ENCODE data around the gene EDA. TPM values are rescaled to one million over a fixed set of nuclear protein-coding genes. Genes with fewer than 3 reads are reported as not detected.

The EDA gene
- total RNA-seq, 2 experiments from 2014 or later: 1.8 to 3.9 TPM

GRCh38 chrX:69740317-69740716 lies 124.4 kb downstream of the EDA start:
- no TSS peak for BruUV-seq (replicated peaks)
- Histone ChIP-seq H3K9me2 (ENCODE audit: insufficient read depth, low read length) (no peaks in the 10 kb centered on the region), H3K27ac (ENCODE audit: low read depth, low read length, poor library complexity, severe bottlenecking) (no peak overlapping the region), H3K9me3 (ENCODE audit: low read length) (no peaks in the 10 kb centered on the region), H2AFZ (ENCODE audit: low read length) (no peak overlapping the region), H4K20me1 (ENCODE audit: insufficient read depth, low read length) (no peaks in the 10 kb centered on the region), H3K79me2 (ENCODE audit: insufficient read depth, low read depth, low read length) (no peaks in the 10 kb centered on the region), H3K36me3 (ENCODE audit: insufficient read depth, low read length) (no peaks in the 10 kb centered on the region), H3K4me2 (ENCODE audit: low read length) (no peak overlapping the region), H3K4me3 (ENCODE audit: low read depth, low read length, poor library complexity, severe bottlenecking) (no peak overlapping the region), H3K4me1 (ENCODE audit: insufficient read depth, low read length, poor library complexity, severe bottlenecking) (no peaks in the 10 kb centered on the region)
- intact Hi-C loops (cut with micrococcal nuclease; ENCODE audit: unreplicated experiment): no loop called here
- TF ChIP-seq EZH2phosphoT487 (IDR thresholded peaks at IDR 0.05; ENCODE audit: borderline replicate concordance, low read depth, low read length): no peak
- no peak for TF ChIP-seq CTCF (conservative IDR thresholded peaks at IDR 0.05; ENCODE audit: low read length)
- ChIA-PET CTCF (ENCODE audit: unreplicated experiment) (no interaction called here), POLR2A (no interaction called here)
- no peak for DNase-seq (ENCODE audit: low spot score)

GRCh38 chrX:69741721-69742120 lies 125.8 kb downstream of the EDA start:
- no peak overlapping the region for H3K4me2 ChIP-seq (ENCODE audit: low read length)
- BruUV-seq (replicated peaks): no TSS peak
- no peak overlapping the region for H3K27ac ChIP-seq (ENCODE audit: low read depth, low read length, poor library complexity, severe bottlenecking)
- H3K4me3 ChIP-seq (ENCODE audit: low read depth, low read length, poor library complexity, severe bottlenecking): no peak overlapping the region
- H3K36me3 ChIP-seq (ENCODE audit: insufficient read depth, low read length): no peaks in the 10 kb centered on the region
- H3K79me2 ChIP-seq (ENCODE audit: insufficient read depth, low read depth, low read length): no peaks in the 10 kb centered on the region
- ChIA-PET POLR2A (interaction anchor here (0.5 kb wide), 1 partner anchor 8 kb away, joined by 3 read pairs; no protein-coding TSS in a partner anchor), CTCF (ENCODE audit: unreplicated experiment) (no interaction called here)
- H3K9me2 ChIP-seq (ENCODE audit: insufficient read depth, low read length): no peaks in the 10 kb centered on the region
- H4K20me1 ChIP-seq (ENCODE audit: insufficient read depth, low read length): no peaks in the 10 kb centered on the region
- no peaks in the 10 kb centered on the region for H3K9me3 ChIP-seq (ENCODE audit: low read length)
- intact Hi-C loops (cut with micrococcal nuclease; ENCODE audit: unreplicated experiment): no loop called here
- H3K4me1 ChIP-seq (ENCODE audit: insufficient read depth, low read length, poor library complexity, severe bottlenecking): no peaks in the 10 kb centered on the region
- TF ChIP-seq CTCF (conservative IDR thresholded peaks at IDR 0.05; ENCODE audit: low read length): no peak
- no peak for TF ChIP-seq EZH2phosphoT487 (IDR thresholded peaks at IDR 0.05; ENCODE audit: borderline replicate concordance, low read depth, low read length)
- DNase-seq (ENCODE audit: low spot score): no peak
- no peak overlapping the region for H2AFZ ChIP-seq (ENCODE audit: low read length)

GRCh38 chrX:69746051-69746450 lies 130.1 kb downstream of the EDA start:
- no peaks in the 10 kb centered on the region for H3K36me3 ChIP-seq (ENCODE audit: insufficient read depth, low read length)
- H3K4me3 ChIP-seq (ENCODE audit: low read depth, low read length, poor library complexity, severe bottlenecking): no peak overlapping the region
- intact Hi-C loops (cut with micrococcal nuclease; ENCODE audit: unreplicated experiment): no loop called here
- H3K79me2 ChIP-seq (ENCODE audit: insufficient read depth, low read depth, low read length): no peaks in the 10 kb centered on the region
- DNase-seq (ENCODE audit: low spot score): no peak
- POLR2A ChIA-PET: no interaction called here
- H3K9me2 ChIP-seq (ENCODE audit: insufficient read depth, low read length): no peaks in the 10 kb centered on the region
- TF ChIP-seq EZH2phosphoT487 (IDR thresholded peaks at IDR 0.05; ENCODE audit: borderline replicate concordance, low read depth, low read length): no peak
- TF ChIP-seq CTCF (conservative IDR thresholded peaks at IDR 0.05; ENCODE audit: low read length): no peak
- H3K4me1 ChIP-seq (ENCODE audit: insufficient read depth, low read length, poor library complexity, severe bottlenecking): no peaks in the 10 kb centered on the region
- H3K27ac ChIP-seq (ENCODE audit: low read depth, low read length, poor library complexity, severe bottlenecking): no peak overlapping the region
- H4K20me1 ChIP-seq (ENCODE audit: insufficient read depth, low read length): no peaks in the 10 kb centered on the region
- no peak overlapping the region for H2AFZ ChIP-seq (ENCODE audit: low read length)
- CTCF ChIA-PET (ENCODE audit: unreplicated experiment): no interaction called here
- BruUV-seq (replicated peaks): no TSS peak
- no peak overlapping the region for H3K4me2 ChIP-seq (ENCODE audit: low read length)
- no peaks in the 10 kb centered on the region for H3K9me3 ChIP-seq (ENCODE audit: low read length)

All from OCI-LY7 (cell line).